Transverse colon (tissue), 4 donors: ENCODE data around the gene ETV4. TPM values are rescaled to one million over a fixed set of nuclear protein-coding genes. Genes with fewer than 3 reads are reported as not detected.
"Not testable (repeated sequence)": the region's sequence is repeated elsewhere in the genome, so short reads cannot be mapped to it uniquely, and the experiment has no call there.

ENCODE experiments used
- DNase-seq: peaks from one replicate; pipeline ENCODE4 v3.0.0-alpha.2; 2019
- H3K27ac ChIP-seq, 4 donors: fragments of 200-600 bp; sonication (generic); 2 replicates each; pipeline ENCODE4 v1.5.1; 2016 to 2018; ENCODE audit warnings: inconsistent platforms in 4 of 4
- H3K27me3 ChIP-seq: fragments of 200-600 bp; sonication (generic); 2 replicates; pipeline ENCODE4 v1.5.1; 2017; ENCODE audit warnings: inconsistent platforms
- H3K36me3 ChIP-seq, 4 donors: fragments of 200-600 bp; sonication (generic); 2 replicates each; pipeline ENCODE4 v1.5.1; 2017 to 2019; ENCODE audit warnings: inconsistent platforms in 4 of 4
- H3K4me1 ChIP-seq, 4 donors: fragments of 200-600 bp; sonication (generic); 2 replicates each; pipeline ENCODE4 v1.5.1; 2017 to 2020; ENCODE audit warnings: inconsistent platforms in 4 of 4
- H3K4me3 ChIP-seq, 4 donors: fragments of 200-600 bp; sonication (generic); 1 replicate in 1 of 4; 2 replicates in 3 of 4; pipeline versions ENCODE4 v1.5.1 to v1.6.1; 2017 to 2019; ENCODE audit warnings: inconsistent platforms in 4 of 4
- H3K9me3 ChIP-seq, 2 donors: fragments of 200-600 bp; sonication (generic); 2 replicates each; pipeline ENCODE4 v1.5.1; 2017 to 2019; ENCODE audit warnings: inconsistent platforms in 2 of 2
- EP300 ChIP-seq: sonication (generic); formaldehyde crosslinking; IDR thresholded peaks from one replicate; pipeline ENCODE4 v1.6.1; 2017; ENCODE audit warnings: antibody characterized with exemption, low read depth
- POLR2A ChIP-seq: fragments of 450-650 bp; IDR thresholded peaks from one replicate; pipeline ENCODE4 v1.6.1; 2016; ENCODE audit warnings: antibody characterized with exemption, mild to moderate bottlenecking, moderate library complexity
- POLR2AphosphoS5 ChIP-seq, 3 donors: sonication (generic); formaldehyde crosslinking; IDR thresholded peaks; one replicate each; pipeline ENCODE4 v1.6.1; 2016; ENCODE audit warnings: antibody characterized with exemption in 3 of 3
- WGBS, 2 donors: methylation state at CpG; one replicate each; pipeline ENCODE4 v1.1.5; 2018; ENCODE audit warnings: low coverage in 1 of 2; 5-methylcytosine and 5-hydroxymethylcytosine counted together
- in situ Hi-C, 4 donors: fragments of 200-750 bp; cut with MboI; loops; one replicate each; pipeline versions ENCODE4 v1.15.0 to v1.15.1; 2017; ENCODE audit warnings: low sequenced_read_pairs in 3 of 4, low pct_ligation_motif_present in 1 of 4, low pct_unique_long_range_greater_than_20kb in 1 of 4
- intact Hi-C: fragments of 100-400 bp; cut with DNase I; formaldehyde crosslinking; loops from one replicate; pipeline ENCODE4 v1.15.1; 2023; ENCODE audit warnings: low total_unique reads
- total RNA-seq, 4 donors: library from RNA; depleted of rRNA; stranded (reverse); fragments of >200 nt; gene quantifications; one replicate each; pipeline ENCODE4 v1.1.0, GENCODE V29; 2016
- TF ChIP-seq, protein P1 (sequence below), 5 experiments: fragments of 200-600 bp in 3 of 5; fragments of 450-650 bp in 2 of 5; sonication (generic) in 3 of 5; IDR thresholded peaks; 1 replicate in 2 of 5; 2 replicates in 3 of 5; pipeline ENCODE4 v1.5.1; 2016 to 2017; ENCODE audit warnings: antibody characterized with exemption in 5 of 5, inconsistent platforms in 3 of 5, mild to moderate bottlenecking in 2 of 5, moderate library complexity in 1 of 5

The ETV4 gene
- total RNA-seq, 4 donors from 2014 or later = 0.41 to 1.3 TPM; not detected in 2

DNA sequence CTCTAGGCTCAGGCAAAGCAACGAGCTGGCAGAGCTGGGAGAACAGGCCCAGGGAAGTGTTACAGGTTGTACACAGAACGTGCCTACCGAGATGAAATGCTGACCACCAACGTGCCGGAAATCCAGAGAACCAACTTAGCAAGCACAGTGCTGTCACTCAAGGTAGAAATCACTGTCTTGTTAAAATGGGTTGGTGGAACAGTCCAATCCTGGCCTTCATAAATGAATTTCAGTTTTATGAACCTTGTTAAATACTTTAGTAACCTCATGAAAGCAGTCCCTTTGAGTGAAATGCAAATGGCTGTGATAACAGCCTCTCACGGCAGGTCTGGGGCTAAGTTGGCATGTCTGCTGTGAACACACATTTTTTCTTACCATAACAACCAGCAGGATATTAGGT, 29.0 kb downstream of the ETV4 start:
- H3K36me3 ChIP-seq = peaks cover 0 to 86% (median 33%) of the 10 kb centered on the region in 4 donors

GRCh38 chr17:43515656-43516055, 30.5 kb downstream of the ETV4 start:
- Histone ChIP-seq H3K4me1 (no peaks in the 10 kb centered on the region), H3K27me3 (no peaks in the 10 kb centered on the region), H3K9me3 (no peaks in the 10 kb centered on the region), H3K36me3 (peaks cover 0 to 79% (median 28%) of the 10 kb centered on the region in 4 donors), H3K4me3 (no peak overlapping the region), H3K27ac (no peak overlapping the region)
- TF ChIP-seq EP300 (no peak), POLR2AphosphoS5 (IDR thresholded peaks at IDR 0.05) (no peak), POLR2A (no peak)
- TF ChIP-seq, protein P1, sequence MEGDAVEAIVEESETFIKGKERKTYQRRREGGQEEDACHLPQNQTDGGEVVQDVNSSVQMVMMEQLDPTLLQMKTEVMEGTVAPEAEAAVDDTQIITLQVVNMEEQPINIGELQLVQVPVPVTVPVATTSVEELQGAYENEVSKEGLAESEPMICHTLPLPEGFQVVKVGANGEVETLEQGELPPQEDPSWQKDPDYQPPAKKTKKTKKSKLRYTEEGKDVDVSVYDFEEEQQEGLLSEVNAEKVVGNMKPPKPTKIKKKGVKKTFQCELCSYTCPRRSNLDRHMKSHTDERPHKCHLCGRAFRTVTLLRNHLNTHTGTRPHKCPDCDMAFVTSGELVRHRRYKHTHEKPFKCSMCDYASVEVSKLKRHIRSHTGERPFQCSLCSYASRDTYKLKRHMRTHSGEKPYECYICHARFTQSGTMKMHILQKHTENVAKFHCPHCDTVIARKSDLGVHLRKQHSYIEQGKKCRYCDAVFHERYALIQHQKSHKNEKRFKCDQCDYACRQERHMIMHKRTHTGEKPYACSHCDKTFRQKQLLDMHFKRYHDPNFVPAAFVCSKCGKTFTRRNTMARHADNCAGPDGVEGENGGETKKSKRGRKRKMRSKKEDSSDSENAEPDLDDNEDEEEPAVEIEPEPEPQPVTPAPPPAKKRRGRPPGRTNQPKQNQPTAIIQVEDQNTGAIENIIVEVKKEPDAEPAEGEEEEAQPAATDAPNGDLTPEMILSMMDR (IDR thresholded peaks at IDR 0.05) = no peak
- no peak for DNase-seq
- 100% methylated on average over 1 of the region's 1 CpG; no CpG with 5 or more reads in 1 of the 2 donors for WGBS, 2 donors
- intact Hi-C loops = no loop called here
- in situ Hi-C loops = no loop called here

More for the DNA sequence above, 29.0 kb downstream of the ETV4 start:
- in situ Hi-C loops = no loop called here
- intact Hi-C loops = no loop called here
- Histone ChIP-seq H3K4me3 (no peak overlapping the region), H3K27ac (no peak overlapping the region), H3K9me3 (no peaks in the 10 kb centered on the region), H3K27me3 (no peaks in the 10 kb centered on the region), H3K4me1 (no peaks in the 10 kb centered on the region)
- 45 to 47% methylated on average over 2 to 6 of the region's 6 CpGs for WGBS, 2 donors
- TF ChIP-seq EP300 (no peak), POLR2A (no peak), POLR2AphosphoS5 (IDR thresholded peaks at IDR 0.05) (no peak)
- TF ChIP-seq, protein P1 (IDR thresholded peaks at IDR 0.05) = no peak
- DNase-seq = no peak

DNA sequence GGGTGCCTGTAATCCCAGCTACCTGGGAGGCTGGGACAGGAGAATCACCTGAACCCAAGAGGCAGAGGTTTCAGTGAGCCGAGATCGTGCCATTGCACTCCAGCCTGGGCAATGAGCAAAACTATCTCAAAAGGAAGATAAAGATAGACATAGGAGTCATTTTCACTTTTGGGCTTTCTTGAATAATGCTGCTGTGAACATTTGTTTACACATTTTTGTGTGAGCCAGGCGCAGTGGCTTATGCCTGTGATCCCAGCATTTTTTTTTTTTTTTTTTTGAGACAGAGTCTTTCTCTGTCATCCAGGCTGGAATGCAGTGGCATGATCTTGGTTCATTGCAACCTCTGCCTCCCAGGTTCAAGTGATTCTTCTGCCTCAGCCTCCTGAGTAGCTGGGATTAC, 34.9 kb downstream of the ETV4 start:
- not testable (repeated sequence) for DNase-seq

DNA sequence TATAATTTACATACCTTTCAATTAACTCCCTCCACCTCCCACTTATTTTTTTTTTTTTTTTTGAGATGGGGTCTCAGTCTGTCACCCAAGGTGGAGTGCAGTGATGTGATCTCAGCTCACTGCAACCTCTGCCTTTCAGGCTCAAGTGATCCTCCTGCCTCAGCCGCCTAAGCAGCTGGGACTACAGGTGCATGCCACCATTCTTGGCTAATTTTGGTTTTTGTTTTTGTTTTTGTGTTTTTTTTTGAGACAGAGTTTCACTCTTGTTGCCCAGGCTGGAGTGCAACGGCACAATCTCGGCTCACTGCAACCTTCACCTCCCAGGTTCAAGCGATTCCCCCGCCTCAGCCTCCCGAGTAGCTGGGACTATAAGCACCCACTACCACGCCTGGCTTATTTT, 36.7 kb downstream of the ETV4 start:
- H3K4me3 ChIP-seq, intact Hi-C loops, H3K27ac ChIP-seq, H3K4me1 ChIP-seq, DNase-seq, H3K9me3 ChIP-seq, H3K27me3 ChIP-seq, in situ Hi-C loops: not testable (repeated sequence)
- 95 to 100% methylated on average over 3 to 7 of the region's 7 CpGs for WGBS, 2 donors
- peaks cover 0 to 83% (median 32%) of the 10 kb centered on the region in 4 donors for H3K36me3 ChIP-seq

More for the DNA sequence above, 34.9 kb downstream of the ETV4 start:
- H3K36me3 ChIP-seq = peaks cover 0 to 79% (median 27%) of the 10 kb centered on the region in 4 donors
- in situ Hi-C loops, H3K4me1 ChIP-seq, H3K27ac ChIP-seq, H3K27me3 ChIP-seq, H3K9me3 ChIP-seq, H3K4me3 ChIP-seq, intact Hi-C loops: not testable (repeated sequence)
- 89 to 90% methylated on average over 3 of the region's 3 CpGs for WGBS, 2 donors

DNA sequence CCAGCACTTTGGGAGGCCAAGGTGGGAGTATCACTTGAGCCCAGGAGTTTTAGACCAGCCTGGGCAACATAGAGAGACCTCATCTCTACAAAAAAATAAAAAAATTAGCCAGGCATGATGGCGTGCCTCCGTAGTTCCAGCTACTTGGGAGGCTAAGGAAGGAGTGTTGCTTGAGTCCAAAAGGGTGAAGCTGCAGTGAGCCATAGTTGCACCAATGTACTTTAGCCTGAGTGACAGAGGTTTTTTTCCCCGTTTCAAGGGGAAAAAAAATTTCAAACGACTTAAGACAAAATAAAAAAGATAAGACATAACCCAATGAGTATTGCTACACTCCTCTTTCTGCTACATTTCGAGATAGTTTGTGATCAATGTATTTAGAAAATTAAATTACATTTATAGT, 55.5 kb downstream of the ETV4 start:
- no peak for DNase-seq
- intact Hi-C loops (no loop called here), in situ Hi-C loops (loop anchor here in 1 of 4 donors (25.0 kb wide), 1 partner anchor 278 kb away; the partner anchor contains the start of gene TMEM106A)
- no peaks in the 10 kb centered on the region for H3K27me3 ChIP-seq
- no peak overlapping the region for H3K4me3 ChIP-seq
- H3K4me1 ChIP-seq = peaks cover 0 to 11% (median 4%) of the 10 kb centered on the region in 4 donors
- peaks cover 0 to 55% (median 25%) of the 10 kb centered on the region in 4 donors for H3K36me3 ChIP-seq
- TF ChIP-seq, protein P1 (IDR thresholded peaks at IDR 0.05) = no peak
- no peak for TF ChIP-seq POLR2A
- no peak for TF ChIP-seq EP300
- TF ChIP-seq POLR2AphosphoS5 (IDR thresholded peaks at IDR 0.05) = no peak
- H3K27ac ChIP-seq = no peak overlapping the region
- H3K9me3 ChIP-seq = no peaks in the 10 kb centered on the region
- WGBS, 2 donors = 82 to 86% methylated on average over 3 to 5 of the region's 5 CpGs
